ENCODE results near the gene MAPT.

Gene MAPT

GRCh38 chr17:45848405-45848804, 45.9 kb upstream of the MAPT start:
- TF ChIP-seq ZC3H10 (CRISPR knock-in tag; IDR thresholded peaks at IDR 0.05): no peak
- no peak for TF ChIP-seq CSDC2 (CRISPR knock-in tag; IDR thresholded peaks at IDR 0.05)
- no peak for TF ChIP-seq ZNF8 (CRISPR knock-in tag; IDR thresholded peaks at IDR 0.05)
- no peak for TF ChIP-seq TCF4 (CRISPR knock-in tag; IDR thresholded peaks at IDR 0.05; ENCODE audit: borderline replicate concordance)
- TF ChIP-seq PPARA (CRISPR knock-in tag; IDR thresholded peaks at IDR 0.05; ENCODE audit: borderline replicate concordance): no peak
- no peak for TF ChIP-seq RARB (CRISPR knock-in tag; IDR thresholded peaks at IDR 0.05)
- TF ChIP-seq ZNF565 (CRISPR knock-in tag; conservative IDR thresholded peaks at IDR 0.05; ENCODE audit: low read depth): no peak
- TF ChIP-seq CREB5 (CRISPR knock-in tag; IDR thresholded peaks at IDR 0.05; ENCODE audit: low read depth): no peak
- TF ChIP-seq CSRNP3 (CRISPR knock-in tag; IDR thresholded peaks at IDR 0.05): no peak
- TF ChIP-seq POU6F1 (CRISPR knock-in tag; IDR thresholded peaks at IDR 0.05; ENCODE audit: borderline replicate concordance, low read depth): no peak
- TF ChIP-seq ISL1 (CRISPR knock-in tag; IDR thresholded peaks at IDR 0.05): no peak
- TF ChIP-seq ARNTL (CRISPR knock-in tag; IDR thresholded peaks at IDR 0.05; ENCODE audit: borderline replicate concordance, low read depth): no peak
- TF ChIP-seq TOX (CRISPR knock-in tag; IDR thresholded peaks at IDR 0.05; ENCODE audit: borderline replicate concordance): no peak
- no peak for TF ChIP-seq BACH2 (CRISPR knock-in tag; IDR thresholded peaks at IDR 0.05; ENCODE audit: borderline replicate concordance)
- no peak for TF ChIP-seq GLIS3 (CRISPR knock-in tag; IDR thresholded peaks at IDR 0.05)
- no peak for TF ChIP-seq ZFP3 (CRISPR knock-in tag; IDR thresholded peaks at IDR 0.05)
- no peak for ATAC-seq

GRCh38 chr17:45848868-45849535, 45.4 kb upstream of the MAPT start:
- peak; percentile 46; the same call in 2 of the 3 replicates for ATAC-seq
- TF ChIP-seq ZFP30 (CRISPR knock-in tag; IDR thresholded peaks at IDR 0.05) (no peak), TSHZ2 (CRISPR knock-in tag; IDR thresholded peaks at IDR 0.05) (0 out of 2 replicates have a peak, but pooled peaks have one; percentile 14), CREB5 (CRISPR knock-in tag; IDR thresholded peaks at IDR 0.05; ENCODE audit: low read depth) (no peak)

GRCh38 chr17:45849536-45849990, 44.8 kb upstream of the MAPT start:
- ATAC-seq: no peak
- no peak for TF ChIP-seq ZC3H10 (CRISPR knock-in tag; IDR thresholded peaks at IDR 0.05)

- ATAC-seq: no peak
- no peak for TF ChIP-seq ZNF70 (CRISPR knock-in tag; IDR thresholded peaks at IDR 0.05)
- TF ChIP-seq BACH2 (CRISPR knock-in tag; IDR thresholded peaks at IDR 0.05; ENCODE audit: borderline replicate concordance): no peak
- TF ChIP-seq ARNTL (CRISPR knock-in tag; IDR thresholded peaks at IDR 0.05; ENCODE audit: borderline replicate concordance, low read depth): no peak
- TF ChIP-seq POU6F1 (CRISPR knock-in tag; IDR thresholded peaks at IDR 0.05; ENCODE audit: borderline replicate concordance, low read depth): no peak
- no peak for TF ChIP-seq CREB5 (CRISPR knock-in tag; IDR thresholded peaks at IDR 0.05; ENCODE audit: low read depth)
These were observed 44.3 kb upstream of the MAPT start for GRCh38 chr17:45850011-45850410.

All from SK-N-SH treated with all-trans-retinoic acid at 6 μM for 48 hours (cell line).